KG1 (cell line): ENCODE data around the gene UBE2QL1.

ENCODE experiments used
- DNase-seq: peaks from one replicate; lab custom pipeline; 2025; lab: John Stamatoyannopoulos, UW

Gene UBE2QL1

GRCh38 chr5:6478793-6479192 lies 30.1 kb downstream of the UBE2QL1 start:
- no peak for DNase-seq

GRCh38 chr5:6480133-6481051 lies 31.7 kb downstream of the UBE2QL1 start:
- DNase-seq, result no peak

GRCh38 chr5:6482735-6483134 lies 34.1 kb downstream of the UBE2QL1 start:
- no peak for DNase-seq

GRCh38 chr5:6483880-6484382 lies 35.3 kb downstream of the UBE2QL1 start:
- no peak for DNase-seq

GRCh38 chr5:6484446-6484845 lies 35.8 kb downstream of the UBE2QL1 start:
- no peak for DNase-seq

GRCh38 chr5:6484899-6485298 lies 36.2 kb downstream of the UBE2QL1 start:
- no peak for DNase-seq

GRCh38 chr5:6485441-6485840 lies 36.8 kb downstream of the UBE2QL1 start:
- no peak for DNase-seq

GRCh38 chr5:6486074-6486473 lies 37.4 kb downstream of the UBE2QL1 start:
- no peak for DNase-seq

- DNase-seq, result no peak
Observed at GRCh38 chr5:6487081-6487480, 38.4 kb downstream of the UBE2QL1 start.

GRCh38 chr5:6488021-6488420 lies 39.4 kb downstream of the UBE2QL1 start:
- DNase-seq, result no peak

GRCh38 chr5:6489643-6490185 lies 41.1 kb downstream of the UBE2QL1 start:
- DNase-seq, result no peak

- no peak for DNase-seq
Observed at GRCh38 chr5:6490246-6490645, 41.6 kb downstream of the UBE2QL1 start.

- DNase-seq, result no peak
Observed at GRCh38 chr5:6490693-6491092, 42.0 kb downstream of the UBE2QL1 start.

- no peak for DNase-seq
Observed at GRCh38 chr5:6491196-6491918, 42.7 kb downstream of the UBE2QL1 start.

GRCh38 chr5:6491919-6492290 lies 43.2 kb downstream of the UBE2QL1 start:
- no peak for DNase-seq

GRCh38 chr5:6492934-6493333 lies 44.3 kb downstream of the UBE2QL1 start:
- DNase-seq, result no peak

- no peak for DNase-seq
Observed at GRCh38 chr5:6493681-6494454, 45.2 kb downstream of the UBE2QL1 start.

GRCh38 chr5:6494939-6495338 lies 46.3 kb downstream of the UBE2QL1 start:
- DNase-seq, result no peak

GRCh38 chr5:6495433-6496206 lies 47.0 kb downstream of the UBE2QL1 start:
- no peak for DNase-seq

GRCh38 chr5:6496207-6496584 lies 47.5 kb downstream of the UBE2QL1 start:
- no peak for DNase-seq

- no peak for DNase-seq
Observed at GRCh38 chr5:6496636-6497035, 48.0 kb downstream of the UBE2QL1 start.
